Type B pancreatic cell (in vitro differentiated cells): ENCODE measurements around the gene SEC23A. TPM values are rescaled to one million over a fixed set of nuclear protein-coding genes. Genes with fewer than 3 reads are reported as not detected.
"Not testable (repeated sequence)": the region's sequence is repeated elsewhere in the genome, so short reads cannot be mapped to it uniquely, and the experiment has no call there.

Experiments
- DNase-seq: peaks from one replicate; pipeline ENCODE4 v3.0.0; 2021; ENCODE audit warnings: mixed read lengths; ENCODE audit not compliant: unreplicated experiment; ENCODE audit errors: extremely low spot score
- H3K27ac Mint-ChIP-seq: 2 replicates; pipeline ENCODE4 v1.8.0; 2021; ENCODE audit warnings: mild to moderate bottlenecking, mixed read lengths
- H3K27me3 Mint-ChIP-seq: 2 replicates; pipeline ENCODE4 v1.8.0; 2021; ENCODE audit warnings: mixed read lengths
- H3K36me3 Mint-ChIP-seq: 2 replicates; pipeline ENCODE4 v1.8.0; 2021; ENCODE audit warnings: mixed read lengths
- H3K4me1 Mint-ChIP-seq: one replicate; pipeline ENCODE4 v1.8.0; 2021; ENCODE audit warnings: mixed read lengths; ENCODE audit not compliant: unreplicated experiment
- H3K4me3 Mint-ChIP-seq: 2 replicates; pipeline ENCODE4 v1.8.0; 2021; ENCODE audit warnings: mild to moderate bottlenecking, mixed read lengths
- H3K9me3 Mint-ChIP-seq: 2 replicates; pipeline ENCODE4 v1.8.0; 2021; ENCODE audit warnings: mixed read lengths
- CTCF ChIP-seq: fragments of 200-600 bp; sonication (generic); conservative IDR thresholded peaks from 2 replicates; pipeline ENCODE4 v1.5.0; 2021; ENCODE audit warnings: antibody characterized with exemption, mild to moderate bottlenecking
- total RNA-seq: library from RNA; stranded (reverse); gene quantifications from 2 replicates; pipeline ENCODE4 v1.2.1, GENCODE V29; 2021; ENCODE audit warnings: low replicate concordance

Gene SEC23A
- total RNA-seq, 1 donor from 2014 or later = 84.8 TPM

- H3K4me3 Mint-ChIP-seq = peak overlapping the region; percentile 50
These were observed 4.6 kb upstream of the SEC23A start for GRCh38 chr14:39107591-39107996.

DNA sequence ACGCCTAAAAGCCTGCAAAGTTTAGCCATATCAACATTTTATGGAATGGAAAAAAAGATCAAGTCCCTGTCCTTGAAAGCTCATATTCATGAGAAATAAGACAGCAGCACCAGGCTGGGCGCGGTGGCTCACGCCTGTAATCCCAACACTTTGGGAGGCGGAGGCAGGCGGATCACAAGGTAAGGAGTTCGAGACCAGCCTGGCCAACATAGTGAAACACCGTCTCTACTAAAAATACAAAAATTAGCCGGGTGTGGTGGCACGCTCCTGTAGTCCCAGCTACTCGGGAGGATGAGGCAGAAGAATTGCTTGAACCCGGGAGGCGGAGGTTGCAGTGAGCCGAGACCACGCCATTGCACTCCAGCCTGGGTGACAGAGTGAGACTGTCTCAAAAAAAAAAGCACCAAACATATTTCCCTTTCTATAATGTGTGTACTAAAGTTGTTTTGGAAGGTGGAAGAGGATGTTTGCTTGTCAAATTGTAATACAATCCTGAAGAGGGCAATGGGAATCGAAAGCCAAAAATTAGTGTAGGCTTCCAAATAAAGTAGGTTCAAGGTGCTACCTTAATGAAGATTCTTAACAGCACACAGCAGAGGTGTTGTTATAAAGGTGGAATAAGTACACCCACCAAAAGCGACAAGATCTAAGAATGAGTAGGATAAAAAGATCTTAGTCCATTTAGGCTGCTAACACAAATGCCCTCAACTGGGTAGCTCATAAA is 1.2 kb upstream of the SEC23A start:
- H3K4me3 Mint-ChIP-seq = peak overlapping the region; percentile 95
- H3K27me3 Mint-ChIP-seq, DNase-seq, H3K36me3 Mint-ChIP-seq, H3K9me3 Mint-ChIP-seq: not testable (repeated sequence)
- H3K27ac Mint-ChIP-seq = peak overlapping the region; percentile 93
- peaks cover 20% of the 10 kb centered on the region for H3K4me1 Mint-ChIP-seq

More at GRCh38 chr14:39107591-39107996, 4.6 kb upstream of the SEC23A start:
- H3K4me1 Mint-ChIP-seq = peaks cover 10% of the 10 kb centered on the region
- no peaks in the 10 kb centered on the region for H3K27me3 Mint-ChIP-seq
- no peak for DNase-seq
- peak overlapping the region; percentile 84 for H3K27ac Mint-ChIP-seq
- TF ChIP-seq CTCF = peak; percentile 71
- no peaks in the 10 kb centered on the region for H3K9me3 Mint-ChIP-seq
- H3K36me3 Mint-ChIP-seq = no peaks in the 10 kb centered on the region

DNA sequence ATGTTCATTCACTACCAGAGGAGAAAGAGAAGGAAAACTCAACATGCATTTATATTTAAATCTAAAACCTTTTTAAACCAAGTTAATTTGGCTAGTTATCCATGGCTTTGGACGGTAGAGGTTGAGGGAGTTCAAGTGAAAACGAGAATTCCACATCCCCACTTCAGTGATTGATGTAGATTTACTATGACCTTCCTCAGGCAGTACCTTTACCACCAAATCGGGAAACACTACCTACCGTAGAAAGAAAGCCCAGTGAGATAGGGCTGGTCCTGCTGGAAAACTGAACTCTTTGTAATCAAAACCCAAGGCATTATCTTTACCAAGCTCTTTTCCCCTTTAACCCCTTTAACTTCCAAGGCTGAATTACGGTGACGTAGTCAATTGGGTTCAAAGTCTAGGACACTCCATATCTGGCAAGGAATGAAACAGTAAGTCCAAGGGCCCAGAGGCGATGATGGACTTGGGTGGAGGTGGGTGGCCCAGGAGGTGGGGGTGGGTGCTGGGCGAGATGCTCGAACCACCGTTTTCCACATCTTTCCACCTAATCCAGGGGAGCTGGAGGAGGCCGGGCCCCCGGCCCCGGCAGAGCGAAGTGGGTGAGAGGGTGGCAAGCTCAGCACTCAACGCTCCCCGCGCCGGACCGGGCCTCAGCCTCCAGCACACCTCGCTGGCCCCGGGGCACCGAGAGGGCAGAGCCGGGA is 618 bp downstream of the SEC23A start:
- H3K36me3 Mint-ChIP-seq = peaks cover 5% of the 10 kb centered on the region
- H3K27ac Mint-ChIP-seq = peak overlapping the region; percentile 93
- no peak for TF ChIP-seq CTCF
- no peaks in the 10 kb centered on the region for H3K27me3 Mint-ChIP-seq
- H3K4me1 Mint-ChIP-seq = peaks cover 17% of the 10 kb centered on the region
- no peak for DNase-seq
- H3K4me3 Mint-ChIP-seq = peak overlapping the region; percentile 96
- no peaks in the 10 kb centered on the region for H3K9me3 Mint-ChIP-seq

DNA sequence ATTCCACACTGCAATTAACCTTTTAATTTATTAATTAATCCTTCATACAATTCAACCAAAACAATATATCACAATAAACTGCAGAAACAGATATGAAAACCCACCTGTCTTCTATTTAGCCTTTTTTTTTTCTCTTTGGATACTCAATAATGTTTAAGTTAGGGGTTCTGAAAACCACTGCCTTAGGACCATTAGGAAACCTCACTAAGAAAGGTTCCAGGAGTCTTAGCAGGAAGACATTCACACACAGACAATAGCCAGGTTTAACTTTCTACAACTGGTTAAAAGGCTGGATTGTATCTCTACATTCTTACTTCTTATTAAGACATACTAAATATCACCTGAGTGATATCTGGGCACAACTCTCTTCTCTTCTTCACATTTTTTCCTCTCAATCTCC is 3.3 kb downstream of the SEC23A start:
- TF ChIP-seq CTCF = no peak
- Mint-ChIP-seq H3K9me3 (no peaks in the 10 kb centered on the region), H3K4me3 (peak overlapping the region; percentile 29), H3K4me1 (peaks cover 21% of the 10 kb centered on the region), H3K36me3 (peaks cover 8% of the 10 kb centered on the region), H3K27me3 (no peaks in the 10 kb centered on the region), H3K27ac (peak overlapping the region; percentile 20)
- DNase-seq = no peak

- not testable (repeated sequence) for H3K27me3 Mint-ChIP-seq, H3K4me3 Mint-ChIP-seq, H3K27ac Mint-ChIP-seq, H3K9me3 Mint-ChIP-seq, DNase-seq
- peaks cover 13% of the 10 kb centered on the region for H3K36me3 Mint-ChIP-seq
- H3K4me1 Mint-ChIP-seq = peaks cover 21% of the 10 kb centered on the region
These were observed 3.8 kb downstream of the SEC23A start for GRCh38 chr14:39099215-39099614.

GRCh38 chr14:39097159-39097558 is 5.9 kb downstream of the SEC23A start:
- H3K4me1 Mint-ChIP-seq = peaks cover 14% of the 10 kb centered on the region
- DNase-seq = no peak
- TF ChIP-seq CTCF = no peak
- peaks cover 15% of the 10 kb centered on the region for H3K36me3 Mint-ChIP-seq
- H3K4me3 Mint-ChIP-seq = peak overlapping the region; percentile 4
- peak overlapping the region; percentile 83 for H3K27ac Mint-ChIP-seq
- no peaks in the 10 kb centered on the region for H3K9me3 Mint-ChIP-seq
- H3K27me3 Mint-ChIP-seq = no peaks in the 10 kb centered on the region
